ENCODE results near the gene RASL10B.
"Not testable (repeated sequence)": the region's sequence is repeated elsewhere in the genome, so short reads cannot be mapped to it uniquely, and the experiment has no call there.

The RASL10B gene, protein sequence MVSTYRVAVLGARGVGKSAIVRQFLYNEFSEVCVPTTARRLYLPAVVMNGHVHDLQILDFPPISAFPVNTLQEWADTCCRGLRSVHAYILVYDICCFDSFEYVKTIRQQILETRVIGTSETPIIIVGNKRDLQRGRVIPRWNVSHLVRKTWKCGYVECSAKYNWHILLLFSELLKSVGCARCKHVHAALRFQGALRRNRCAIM

DNA sequence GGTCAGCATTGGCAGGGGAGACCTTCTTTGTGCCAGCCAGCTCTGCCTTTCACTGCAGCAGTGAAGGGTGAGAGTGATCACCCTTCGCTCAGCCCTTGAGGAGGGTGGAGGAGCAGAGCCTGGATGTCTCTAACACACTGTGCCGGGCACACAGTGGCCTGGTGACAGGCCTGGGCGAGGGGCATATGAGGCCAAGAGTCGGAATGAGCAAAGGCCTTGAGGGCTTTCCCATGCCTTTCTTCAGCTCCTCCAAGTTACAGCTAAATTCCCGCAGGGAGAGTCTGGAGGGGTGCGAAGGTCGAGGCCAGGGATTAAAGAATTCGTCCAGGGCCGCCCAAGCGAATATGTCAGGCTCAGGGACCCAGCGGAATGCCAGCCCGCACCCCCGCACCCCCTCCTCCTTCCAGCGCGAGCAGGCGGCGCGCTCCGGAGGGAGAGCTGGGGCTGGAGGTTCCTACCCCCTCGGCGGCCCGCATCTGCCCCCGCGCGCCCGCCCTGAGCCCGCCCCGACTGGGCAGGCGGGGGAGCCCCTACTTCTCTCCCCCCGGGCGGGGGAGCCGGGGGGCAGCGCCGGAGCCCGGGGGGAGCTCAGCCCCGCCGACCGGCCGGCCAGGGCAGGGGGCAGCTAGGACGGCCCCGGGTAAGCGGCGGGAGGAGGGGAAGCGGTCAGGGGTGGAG lies at the start of gene RASL10B:
RASL10B (plus strand) TSS at position 401 of the 678 bp plus-strand sequence. CDS start 3,546 bp downstream, outside the sequence.
- Histone ChIP-seq H3K36me3 (ENCODE audit: insufficient read depth, low read length) (no peaks in the 10 kb centered on the region), H3K9ac (ENCODE audit: low read depth, low read length) (peak within 1 kb of the TSS; percentile 64)

DNA sequence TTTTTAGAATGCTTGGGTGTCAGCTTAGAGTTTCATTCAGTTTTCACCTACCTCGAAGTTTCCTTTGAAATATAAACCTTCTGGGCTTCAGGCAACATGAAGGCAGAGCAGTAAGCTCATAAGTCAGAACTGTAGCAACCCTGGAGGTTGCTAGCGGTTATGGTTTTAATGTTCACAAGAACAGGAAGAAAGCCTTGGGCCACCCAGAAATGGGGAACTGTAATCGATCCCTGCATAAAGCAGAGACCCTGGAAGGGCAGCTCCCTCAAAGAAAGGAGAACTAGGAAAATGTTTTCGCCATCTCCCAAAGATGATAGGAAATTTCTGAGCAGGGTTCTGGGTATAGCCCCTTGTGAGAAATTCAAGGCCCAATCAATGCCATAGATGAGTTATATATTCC lies 47.8 kb upstream of the RASL10B start:
- Histone ChIP-seq H3K9ac (ENCODE audit: low read depth, low read length) (no peak overlapping the region), H3K4me1 (ENCODE audit: insufficient read depth, low read length) (peaks cover 17% of the 10 kb centered on the region), H3K9me3 (ENCODE audit: control insufficient read depth, insufficient read depth, low read length) (no peaks in the 10 kb centered on the region), H3K36me3 (ENCODE audit: insufficient read depth, low read length) (peaks cover 5% of the 10 kb centered on the region)

More for the DNA sequence above, at the start of gene RASL10B:
- Histone ChIP-seq H3K9me3 (ENCODE audit: control insufficient read depth, insufficient read depth, low read length) (no peaks in the 10 kb centered on the region), H3K4me1 (ENCODE audit: insufficient read depth, low read length) (peaks cover 13% of the 10 kb centered on the region)

DNA sequence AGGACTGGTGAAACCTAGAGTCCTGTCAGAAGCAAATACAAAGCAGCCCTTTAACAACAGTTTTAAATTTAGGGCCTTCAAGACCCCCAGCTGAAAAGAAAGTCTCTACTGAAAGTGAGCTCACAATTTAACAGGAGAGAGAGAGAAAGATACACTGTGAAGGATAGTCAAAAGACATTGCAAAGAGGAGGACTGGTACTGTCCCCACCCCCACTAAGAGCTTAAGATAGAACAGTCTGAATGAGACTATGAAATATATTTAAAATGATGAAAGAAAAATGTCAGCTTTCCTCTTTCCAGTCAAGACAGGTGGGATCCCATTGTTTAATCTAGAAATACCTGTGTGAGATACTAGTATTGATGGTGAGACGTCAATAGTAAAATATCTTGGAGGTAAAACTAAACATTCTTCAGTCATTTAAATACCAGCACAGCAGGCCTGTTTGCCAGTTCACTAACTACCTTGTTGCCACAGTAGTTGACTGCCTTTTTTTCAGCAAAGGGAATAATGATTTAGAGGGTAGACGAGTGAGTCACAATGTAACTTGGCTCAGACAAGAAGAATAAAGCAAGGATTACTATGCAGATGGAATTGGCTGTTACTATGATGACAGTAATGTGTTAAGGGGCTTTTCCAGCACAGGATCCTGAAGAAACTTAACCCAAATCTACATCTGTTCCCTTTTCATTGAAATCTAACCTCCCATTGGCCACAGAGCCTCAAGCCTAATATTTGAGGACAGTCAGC lies 47.2 kb upstream of the RASL10B start:
- H3K4me1 ChIP-seq (ENCODE audit: insufficient read depth, low read length): peaks cover 17% of the 10 kb centered on the region
- H3K9me3 ChIP-seq (ENCODE audit: control insufficient read depth, insufficient read depth, low read length): no peaks in the 10 kb centered on the region
- H3K36me3 ChIP-seq (ENCODE audit: insufficient read depth, low read length): peaks cover 5% of the 10 kb centered on the region
- H3K9ac ChIP-seq (ENCODE audit: low read depth, low read length): no peak overlapping the region

DNA sequence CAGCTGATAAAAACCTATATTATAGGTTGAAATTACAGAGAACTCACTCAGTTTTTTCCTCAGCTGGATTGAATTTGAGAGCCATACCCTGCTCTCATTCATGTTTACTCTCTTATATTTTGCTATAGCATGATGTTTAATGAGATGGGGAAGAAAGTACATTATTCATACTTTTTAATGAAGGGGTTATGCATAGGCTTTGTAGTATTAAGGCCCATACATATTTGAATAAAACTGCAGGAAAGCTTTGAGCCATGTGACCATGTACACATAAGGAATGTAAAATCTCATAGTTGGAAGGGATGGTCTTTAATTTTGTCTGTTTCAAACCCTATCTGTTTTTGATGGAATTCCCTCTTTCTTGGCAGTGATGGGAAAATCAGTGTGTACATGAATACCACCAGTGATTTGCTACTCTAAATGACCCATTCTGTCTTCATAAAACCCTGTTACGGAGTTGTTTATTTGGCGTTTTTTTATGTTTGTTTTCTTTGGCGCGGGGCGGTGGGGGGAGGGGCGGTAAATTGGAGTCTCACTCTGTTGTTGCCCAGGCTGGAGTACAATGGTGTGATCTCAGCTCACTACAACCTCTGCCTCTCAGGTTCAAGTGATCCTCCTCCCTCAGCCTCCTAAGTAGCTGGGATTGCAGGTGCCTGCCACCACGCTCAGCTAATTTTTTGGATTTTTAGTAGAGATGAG lies 38.8 kb upstream of the RASL10B start:
- H3K36me3 ChIP-seq (ENCODE audit: insufficient read depth, low read length): peaks cover 11% of the 10 kb centered on the region

DNA sequence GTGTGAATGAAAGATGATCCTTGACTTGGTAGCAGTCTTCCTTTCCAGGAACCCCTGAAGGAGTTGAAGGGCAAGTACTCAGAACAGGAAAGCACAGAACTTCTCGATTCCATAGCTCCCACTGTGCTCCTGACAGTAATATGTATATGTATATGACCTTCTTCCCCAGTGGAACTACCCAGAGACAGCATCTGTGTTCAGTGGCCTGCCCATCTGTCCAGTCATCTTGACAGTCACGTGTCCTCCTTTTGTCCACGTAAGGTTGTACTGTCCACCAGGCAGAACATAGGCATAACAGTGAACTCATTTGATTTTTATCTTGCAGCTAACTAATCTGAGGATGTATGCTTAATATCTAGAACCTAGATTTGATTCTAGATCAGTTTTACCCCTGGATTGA lies 37.8 kb upstream of the RASL10B start:
- no peaks in the 10 kb centered on the region for H3K9me3 ChIP-seq (ENCODE audit: control insufficient read depth, insufficient read depth, low read length)
- peaks cover 8% of the 10 kb centered on the region for H3K36me3 ChIP-seq (ENCODE audit: insufficient read depth, low read length)
- peaks cover 5% of the 10 kb centered on the region; the same call in 1 of the 2 replicates for H3K4me1 ChIP-seq (ENCODE audit: insufficient read depth, low read length)
- H3K9ac ChIP-seq (ENCODE audit: low read depth, low read length): no peak overlapping the region

More for the DNA sequence above, 38.8 kb upstream of the RASL10B start:
- no peak overlapping the region for H3K9ac ChIP-seq (ENCODE audit: low read depth, low read length)
- H3K4me1 ChIP-seq (ENCODE audit: insufficient read depth, low read length): peaks cover 5% of the 10 kb centered on the region; the same call in 1 of the 2 replicates
- H3K9me3 ChIP-seq (ENCODE audit: control insufficient read depth, insufficient read depth, low read length): no peaks in the 10 kb centered on the region

DNA sequence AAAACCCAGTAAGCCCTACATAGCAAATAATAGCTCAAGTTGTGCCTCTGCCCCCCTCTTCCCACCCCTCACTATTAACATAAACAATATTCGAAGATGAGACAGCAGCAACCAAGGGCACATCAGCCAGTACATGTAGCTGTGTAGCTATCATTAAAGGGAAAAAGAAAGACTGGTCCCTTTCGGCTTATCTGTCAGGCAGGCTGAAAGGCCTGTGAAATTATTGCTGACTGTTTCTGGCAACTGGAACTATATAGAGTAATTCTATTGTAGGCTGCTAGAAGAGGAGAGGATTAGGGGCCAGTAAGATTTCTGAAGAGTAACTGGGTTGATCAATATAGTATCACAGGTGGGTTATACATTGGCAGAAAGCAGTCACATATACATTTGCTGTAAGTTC lies 36.5 kb upstream of the RASL10B start:
- Histone ChIP-seq H3K4me1 (ENCODE audit: insufficient read depth, low read length) (peaks cover 5% of the 10 kb centered on the region; the same call in 1 of the 2 replicates), H3K9me3 (ENCODE audit: control insufficient read depth, insufficient read depth, low read length) (no peaks in the 10 kb centered on the region), H3K9ac (ENCODE audit: low read depth, low read length) (no peak overlapping the region), H3K36me3 (ENCODE audit: insufficient read depth, low read length) (peaks cover 8% of the 10 kb centered on the region)

DNA sequence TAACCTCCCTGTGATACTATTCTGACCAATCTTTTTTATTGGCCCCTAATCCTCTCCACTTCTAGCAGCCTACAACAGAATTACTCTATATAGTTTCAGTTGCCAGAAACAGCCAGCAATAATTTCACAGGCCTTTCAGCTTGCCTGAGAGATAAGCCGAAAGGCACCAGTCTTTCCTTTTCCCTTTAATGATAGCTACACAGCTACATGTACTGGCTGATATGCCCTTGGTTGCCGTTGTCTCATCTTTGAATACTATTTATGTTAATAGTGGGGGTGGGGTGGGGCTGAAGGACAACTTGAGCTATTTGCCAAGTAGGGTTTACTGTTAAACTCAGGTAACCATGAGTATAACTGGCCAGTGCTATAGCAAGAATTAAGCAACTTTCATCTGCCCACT lies 35.8 kb upstream of the RASL10B start:
- Histone ChIP-seq H3K9me3 (ENCODE audit: control insufficient read depth, insufficient read depth, low read length) (no peaks in the 10 kb centered on the region), H3K36me3 (ENCODE audit: insufficient read depth, low read length) (peaks cover 8% of the 10 kb centered on the region), H3K9ac (ENCODE audit: low read depth, low read length) (no peak overlapping the region), H3K4me1 (ENCODE audit: insufficient read depth, low read length) (peaks cover 5% of the 10 kb centered on the region; the same call in 1 of the 2 replicates)

DNA sequence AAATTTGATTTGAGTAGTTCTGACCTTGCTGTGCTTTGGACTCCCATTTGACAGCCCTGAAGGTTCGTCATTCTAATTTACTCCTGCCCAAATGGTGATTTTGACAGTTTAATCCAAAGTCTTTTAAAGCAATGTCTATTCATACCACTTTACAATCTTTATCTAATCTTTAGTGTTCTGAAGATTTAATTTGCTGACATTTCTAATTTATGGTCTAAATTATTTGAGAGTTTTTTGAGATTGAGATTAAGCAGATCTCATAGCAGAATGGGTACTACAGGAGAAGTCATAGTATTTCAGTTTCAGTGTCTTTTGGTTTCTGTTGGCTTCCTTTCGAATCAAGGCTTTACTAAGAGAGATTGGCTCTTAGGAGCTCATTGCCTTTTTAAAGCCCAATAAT lies 32.6 kb upstream of the RASL10B start:
- no peak overlapping the region for H3K9ac ChIP-seq (ENCODE audit: low read depth, low read length)
- H3K4me1 ChIP-seq (ENCODE audit: insufficient read depth, low read length): peaks cover 5% of the 10 kb centered on the region; the same call in 1 of the 2 replicates
- peaks cover under 1% of the 10 kb centered on the region for H3K36me3 ChIP-seq (ENCODE audit: insufficient read depth, low read length)
- no peaks in the 10 kb centered on the region for H3K9me3 ChIP-seq (ENCODE audit: control insufficient read depth, insufficient read depth, low read length)

DNA sequence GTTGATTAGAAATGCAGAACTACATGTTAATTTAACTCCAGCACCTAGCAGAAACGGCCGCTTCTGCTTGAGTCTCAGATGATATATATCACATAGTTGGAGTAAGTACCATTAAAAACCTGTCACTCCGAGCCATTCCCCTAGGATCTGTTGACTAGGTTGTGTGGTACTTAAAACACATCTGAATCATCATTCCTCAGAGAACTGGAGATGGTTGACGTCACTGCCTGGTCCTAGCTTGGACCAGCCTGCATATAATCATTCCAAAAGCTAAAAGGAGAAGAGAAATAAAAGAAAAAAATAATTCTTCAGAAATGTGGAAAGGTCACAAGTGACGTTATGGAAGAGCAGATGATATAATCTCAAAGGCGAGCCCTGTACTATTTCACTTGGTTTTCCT lies 31.3 kb upstream of the RASL10B start:
- peaks cover 5% of the 10 kb centered on the region; the same call in 1 of the 2 replicates for H3K4me1 ChIP-seq (ENCODE audit: insufficient read depth, low read length)
- no peak overlapping the region for H3K9ac ChIP-seq (ENCODE audit: low read depth, low read length)
- H3K36me3 ChIP-seq (ENCODE audit: insufficient read depth, low read length): no peaks in the 10 kb centered on the region; the same call in none of the 2 replicates
- H3K9me3 ChIP-seq (ENCODE audit: control insufficient read depth, insufficient read depth, low read length): no peaks in the 10 kb centered on the region

DNA sequence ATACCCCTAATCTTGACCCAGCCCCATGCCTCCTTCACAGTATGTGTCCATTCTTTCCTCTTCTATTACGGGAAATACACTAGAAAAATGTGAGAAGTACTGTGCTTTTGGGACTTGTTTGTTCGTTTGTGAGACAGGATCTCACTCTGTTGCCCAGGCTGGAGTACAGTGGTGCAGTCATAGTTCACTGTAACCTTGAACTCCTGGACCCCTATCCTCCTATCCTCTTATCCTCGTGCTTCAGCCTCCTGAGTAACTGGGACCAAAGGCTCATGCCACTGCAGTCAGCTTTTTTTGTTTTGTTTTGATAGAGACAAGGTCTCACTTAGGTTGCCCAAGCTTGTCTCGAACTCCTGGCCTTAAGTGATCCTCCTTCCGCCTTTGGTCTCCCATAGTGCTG lies 29.9 kb upstream of the RASL10B start:
- no peaks in the 10 kb centered on the region; the same call in 1 of the 2 replicates for H3K36me3 ChIP-seq (ENCODE audit: insufficient read depth, low read length)
- H3K9me3 ChIP-seq (ENCODE audit: control insufficient read depth, insufficient read depth, low read length): no peaks in the 10 kb centered on the region
- H3K9ac ChIP-seq (ENCODE audit: low read depth, low read length): no peak overlapping the region
- H3K4me1 ChIP-seq (ENCODE audit: insufficient read depth, low read length): no peaks in the 10 kb centered on the region; the same call in 1 of the 2 replicates

DNA sequence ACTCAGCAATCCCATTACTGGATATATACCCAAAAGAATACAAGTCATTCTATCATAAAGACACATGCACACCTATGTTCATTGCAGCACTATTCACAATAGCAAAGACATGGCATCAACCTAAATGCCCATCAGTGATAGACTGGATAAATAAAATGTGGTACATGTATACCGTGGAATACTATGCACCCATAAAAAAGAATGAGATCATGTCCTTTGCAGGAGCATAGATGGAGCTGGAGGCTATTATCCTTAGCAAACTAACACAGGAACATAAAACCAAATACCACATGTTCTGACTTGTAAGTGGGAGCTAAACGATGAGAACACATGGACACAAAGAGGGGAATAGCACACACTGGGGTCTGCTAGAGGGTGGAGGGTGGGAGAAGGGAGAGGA lies 28.1 kb upstream of the RASL10B start:
- not testable (repeated sequence) for H3K36me3 ChIP-seq (ENCODE audit: insufficient read depth, low read length); H3K9me3 ChIP-seq (ENCODE audit: control insufficient read depth, insufficient read depth, low read length)

DNA sequence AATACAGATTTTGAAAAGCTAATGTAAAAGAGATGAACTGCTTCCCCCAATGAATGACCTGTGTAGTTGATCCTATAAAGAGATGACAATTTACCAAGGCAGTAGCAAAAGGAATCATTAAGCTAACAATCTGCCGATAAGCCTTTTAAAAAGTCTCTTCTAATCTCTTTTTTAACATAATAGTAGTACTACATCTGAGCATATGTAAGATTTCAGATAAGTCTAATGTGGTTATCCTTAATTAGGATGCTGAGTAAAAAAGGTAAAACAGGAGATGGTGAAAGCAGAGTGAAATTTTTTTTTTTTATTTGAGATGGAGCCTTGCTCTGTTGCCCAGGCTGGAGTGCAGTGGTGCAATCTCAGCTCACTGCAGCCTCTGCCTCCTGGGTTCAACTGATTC lies 26.2 kb upstream of the RASL10B start:
- no peaks in the 10 kb centered on the region; the same call in none of the 2 replicates for H3K36me3 ChIP-seq (ENCODE audit: insufficient read depth, low read length)
- H3K9me3 ChIP-seq (ENCODE audit: control insufficient read depth, insufficient read depth, low read length): no peaks in the 10 kb centered on the region
- no peaks in the 10 kb centered on the region for H3K4me1 ChIP-seq (ENCODE audit: insufficient read depth, low read length)
- no peak overlapping the region for H3K9ac ChIP-seq (ENCODE audit: low read depth, low read length)

More for the DNA sequence above, 28.1 kb upstream of the RASL10B start:
- not testable (repeated sequence) for H3K9ac ChIP-seq (ENCODE audit: low read depth, low read length); H3K4me1 ChIP-seq (ENCODE audit: insufficient read depth, low read length)

DNA sequence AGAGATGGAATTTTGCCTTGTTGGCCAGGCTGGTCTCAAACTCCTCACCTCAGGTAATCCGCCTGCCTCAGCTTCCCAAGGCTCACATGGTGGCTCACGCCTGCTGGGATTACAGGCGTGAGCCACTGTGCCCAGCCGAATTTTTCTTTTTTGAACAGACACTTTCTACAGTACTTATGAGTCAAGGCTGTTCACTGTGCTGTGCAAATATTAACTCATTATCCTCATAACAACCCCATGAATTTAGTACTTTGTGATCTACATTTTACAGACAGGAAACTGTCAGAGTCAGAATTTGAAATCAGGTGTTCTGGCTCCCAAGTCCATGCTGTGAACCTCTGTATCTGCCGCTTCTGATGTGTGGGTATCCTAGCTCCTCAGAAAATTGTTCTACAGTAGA lies 25.7 kb upstream of the RASL10B start:
- no peak overlapping the region for H3K9ac ChIP-seq (ENCODE audit: low read depth, low read length)
- no peaks in the 10 kb centered on the region; the same call in 1 of the 2 replicates for H3K36me3 ChIP-seq (ENCODE audit: insufficient read depth, low read length)
- no peaks in the 10 kb centered on the region for H3K9me3 ChIP-seq (ENCODE audit: control insufficient read depth, insufficient read depth, low read length)

DNA sequence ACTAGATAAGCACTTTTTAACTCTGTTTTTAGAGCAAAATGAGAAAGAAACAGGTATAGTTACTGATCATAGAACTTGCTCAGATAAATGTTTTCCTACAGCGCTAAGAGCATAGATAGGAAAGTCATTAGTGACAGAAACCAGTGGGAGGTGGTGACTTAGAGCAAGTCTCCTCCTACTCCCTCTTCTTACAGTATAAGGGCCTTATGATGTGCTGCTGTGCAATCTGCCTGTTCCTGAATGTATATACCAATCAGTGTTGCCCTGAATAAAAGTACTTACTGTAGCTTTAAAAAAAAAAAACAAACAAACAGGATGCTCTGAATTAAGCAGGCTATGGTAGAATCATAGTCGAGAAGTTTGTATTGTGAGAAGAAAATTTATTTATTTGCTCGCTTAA lies 23.3 kb upstream of the RASL10B start:
- Histone ChIP-seq H3K4me1 (ENCODE audit: insufficient read depth, low read length) (no peaks in the 10 kb centered on the region), H3K9ac (ENCODE audit: low read depth, low read length) (no peak overlapping the region), H3K36me3 (ENCODE audit: insufficient read depth, low read length) (no peaks in the 10 kb centered on the region; the same call in 1 of the 2 replicates), H3K9me3 (ENCODE audit: control insufficient read depth, insufficient read depth, low read length) (no peaks in the 10 kb centered on the region)

More for the DNA sequence above, 25.7 kb upstream of the RASL10B start:
- no peaks in the 10 kb centered on the region for H3K4me1 ChIP-seq (ENCODE audit: insufficient read depth, low read length)

Measured in ES-I3 (cell line).